Measurements from ENCODE around the gene ELAPOR2.

DNA sequence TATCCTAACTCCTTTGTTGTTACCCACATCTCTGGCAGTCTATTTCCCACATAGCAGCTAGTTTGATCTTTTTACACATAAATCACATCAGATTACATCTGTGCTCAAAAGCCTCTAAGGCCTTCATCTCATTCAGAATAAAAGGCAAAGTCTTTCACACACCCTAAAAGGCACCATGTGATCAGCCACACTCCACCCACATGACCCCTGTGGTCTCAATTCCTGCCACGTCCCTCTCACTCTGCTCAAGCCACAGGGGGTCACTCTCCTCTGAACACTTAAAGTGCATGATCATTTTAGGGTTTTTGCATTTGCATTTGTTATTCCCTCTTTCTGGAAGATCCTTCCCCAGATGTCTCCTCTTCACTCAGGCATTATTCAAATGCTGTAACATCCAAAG is 30.8 kb downstream of the ELAPOR2 start:
- TF ChIP-seq, protein P1, sequence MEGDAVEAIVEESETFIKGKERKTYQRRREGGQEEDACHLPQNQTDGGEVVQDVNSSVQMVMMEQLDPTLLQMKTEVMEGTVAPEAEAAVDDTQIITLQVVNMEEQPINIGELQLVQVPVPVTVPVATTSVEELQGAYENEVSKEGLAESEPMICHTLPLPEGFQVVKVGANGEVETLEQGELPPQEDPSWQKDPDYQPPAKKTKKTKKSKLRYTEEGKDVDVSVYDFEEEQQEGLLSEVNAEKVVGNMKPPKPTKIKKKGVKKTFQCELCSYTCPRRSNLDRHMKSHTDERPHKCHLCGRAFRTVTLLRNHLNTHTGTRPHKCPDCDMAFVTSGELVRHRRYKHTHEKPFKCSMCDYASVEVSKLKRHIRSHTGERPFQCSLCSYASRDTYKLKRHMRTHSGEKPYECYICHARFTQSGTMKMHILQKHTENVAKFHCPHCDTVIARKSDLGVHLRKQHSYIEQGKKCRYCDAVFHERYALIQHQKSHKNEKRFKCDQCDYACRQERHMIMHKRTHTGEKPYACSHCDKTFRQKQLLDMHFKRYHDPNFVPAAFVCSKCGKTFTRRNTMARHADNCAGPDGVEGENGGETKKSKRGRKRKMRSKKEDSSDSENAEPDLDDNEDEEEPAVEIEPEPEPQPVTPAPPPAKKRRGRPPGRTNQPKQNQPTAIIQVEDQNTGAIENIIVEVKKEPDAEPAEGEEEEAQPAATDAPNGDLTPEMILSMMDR (IDR thresholded peaks at IDR 0.05 in 2 of 3, conservative IDR thresholded peaks at IDR 0.05 in 1 of 3; ENCODE audit: insufficient read depth in 2 of 3, low read depth in 1 of 3, low read length in 3 of 3) = peak in 1 of 3 experiments; percentile 25; a peak in 2 of 6 replicates
- no peak for TF ChIP-seq POLR2G (IDR thresholded peaks at IDR 0.05; ENCODE audit: low read depth, low read length)
- TF ChIP-seq, protein P2, sequence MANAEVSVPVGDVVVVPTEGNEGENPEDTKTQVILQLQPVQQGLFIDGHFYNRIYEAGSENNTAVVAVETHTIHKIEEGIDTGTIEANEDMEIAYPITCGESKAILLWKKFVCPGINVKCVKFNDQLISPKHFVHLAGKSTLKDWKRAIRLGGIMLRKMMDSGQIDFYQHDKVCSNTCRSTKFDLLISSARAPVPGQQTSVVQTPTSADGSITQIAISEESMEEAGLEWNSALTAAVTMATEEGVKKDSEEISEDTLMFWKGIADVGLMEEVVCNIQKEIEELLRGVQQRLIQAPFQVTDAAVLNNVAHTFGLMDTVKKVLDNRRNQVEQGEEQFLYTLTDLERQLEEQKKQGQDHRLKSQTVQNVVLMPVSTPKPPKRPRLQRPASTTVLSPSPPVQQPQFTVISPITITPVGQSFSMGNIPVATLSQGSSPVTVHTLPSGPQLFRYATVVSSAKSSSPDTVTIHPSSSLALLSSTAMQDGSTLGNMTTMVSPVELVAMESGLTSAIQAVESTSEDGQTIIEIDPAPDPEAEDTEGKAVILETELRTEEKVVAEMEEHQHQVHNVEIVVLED (CRISPR knock-in tag; IDR thresholded peaks at IDR 0.05) = no peak
- TF ChIP-seq, protein P3, sequence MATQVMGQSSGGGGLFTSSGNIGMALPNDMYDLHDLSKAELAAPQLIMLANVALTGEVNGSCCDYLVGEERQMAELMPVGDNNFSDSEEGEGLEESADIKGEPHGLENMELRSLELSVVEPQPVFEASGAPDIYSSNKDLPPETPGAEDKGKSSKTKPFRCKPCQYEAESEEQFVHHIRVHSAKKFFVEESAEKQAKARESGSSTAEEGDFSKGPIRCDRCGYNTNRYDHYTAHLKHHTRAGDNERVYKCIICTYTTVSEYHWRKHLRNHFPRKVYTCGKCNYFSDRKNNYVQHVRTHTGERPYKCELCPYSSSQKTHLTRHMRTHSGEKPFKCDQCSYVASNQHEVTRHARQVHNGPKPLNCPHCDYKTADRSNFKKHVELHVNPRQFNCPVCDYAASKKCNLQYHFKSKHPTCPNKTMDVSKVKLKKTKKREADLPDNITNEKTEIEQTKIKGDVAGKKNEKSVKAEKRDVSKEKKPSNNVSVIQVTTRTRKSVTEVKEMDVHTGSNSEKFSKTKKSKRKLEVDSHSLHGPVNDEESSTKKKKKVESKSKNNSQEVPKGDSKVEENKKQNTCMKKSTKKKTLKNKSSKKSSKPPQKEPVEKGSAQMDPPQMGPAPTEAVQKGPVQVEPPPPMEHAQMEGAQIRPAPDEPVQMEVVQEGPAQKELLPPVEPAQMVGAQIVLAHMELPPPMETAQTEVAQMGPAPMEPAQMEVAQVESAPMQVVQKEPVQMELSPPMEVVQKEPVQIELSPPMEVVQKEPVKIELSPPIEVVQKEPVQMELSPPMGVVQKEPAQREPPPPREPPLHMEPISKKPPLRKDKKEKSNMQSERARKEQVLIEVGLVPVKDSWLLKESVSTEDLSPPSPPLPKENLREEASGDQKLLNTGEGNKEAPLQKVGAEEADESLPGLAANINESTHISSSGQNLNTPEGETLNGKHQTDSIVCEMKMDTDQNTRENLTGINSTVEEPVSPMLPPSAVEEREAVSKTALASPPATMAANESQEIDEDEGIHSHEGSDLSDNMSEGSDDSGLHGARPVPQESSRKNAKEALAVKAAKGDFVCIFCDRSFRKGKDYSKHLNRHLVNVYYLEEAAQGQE (IDR thresholded peaks at IDR 0.05; ENCODE audit: borderline replicate concordance) = peak; percentile 47
- TF ChIP-seq, protein P3 (CRISPR knock-in tag; IDR thresholded peaks at IDR 0.05; ENCODE audit: low read depth) = no peak

All from K562 (cell line).